GM18951 (cell line): ENCODE results near the gene NFKB1.

Source experiments
- POLR2A ChIP-seq: IDR thresholded peaks from 4 replicates; pipeline ENCODE4 v1.6.1; 2011; ENCODE audit warnings: mild to moderate bottlenecking; ENCODE audit not compliant: insufficient read length, insufficient read depth; ENCODE audit errors: extremely low read depth
- in situ Hi-C: fragments of 300-500 bp; cut with MboI; formaldehyde crosslinking; loops from one replicate; pipeline ENCODE4 v1.12.0; 2022; ENCODE audit warnings: low sequenced_read_pairs, mixed read lengths, inconsistent platforms; ENCODE audit not compliant: unreplicated experiment

Gene NFKB1

GRCh38 chr4:102631616-102632015 is 130.5 kb downstream of the NFKB1 start:
- in situ Hi-C loops = no loop called here
- TF ChIP-seq POLR2A = no peak

GRCh38 chr4:102632241-102633065 is 131.3 kb downstream of the NFKB1 start:
- in situ Hi-C loops = no loop called here
- TF ChIP-seq POLR2A = no peak

GRCh38 chr4:102633100-102633499 is 131.9 kb downstream of the NFKB1 start:
- in situ Hi-C loops = no loop called here
- no peak for TF ChIP-seq POLR2A

GRCh38 chr4:102637391-102637790 is 136.2 kb downstream of the NFKB1 start:
- in situ Hi-C loops = no loop called here

GRCh38 chr4:102638621-102639020 is 137.5 kb downstream of the NFKB1 start:
- no peak for TF ChIP-seq POLR2A
- in situ Hi-C loops = no loop called here

More at GRCh38 chr4:102637391-102637790, 136.2 kb downstream of the NFKB1 start:
- TF ChIP-seq POLR2A = no peak

- no peak for TF ChIP-seq POLR2A
- in situ Hi-C loops = no loop called here
Measured at GRCh38 chr4:102639598-102639997, 138.4 kb downstream of the NFKB1 start.

- no peak for TF ChIP-seq POLR2A
- in situ Hi-C loops = no loop called here
Measured at GRCh38 chr4:102640669-102641068, 139.5 kb downstream of the NFKB1 start.

- in situ Hi-C loops = no loop called here
- no peak for TF ChIP-seq POLR2A
Measured at GRCh38 chr4:102641793-102642192, 140.6 kb downstream of the NFKB1 start.

- in situ Hi-C loops = no loop called here
- TF ChIP-seq POLR2A = no peak
Measured at GRCh38 chr4:102642631-102643298, 141.6 kb downstream of the NFKB1 start.

GRCh38 chr4:102647117-102647516 is 146.0 kb downstream of the NFKB1 start:
- in situ Hi-C loops = no loop called here
- TF ChIP-seq POLR2A = no peak

GRCh38 chr4:102657206-102657605 is 156.0 kb downstream of the NFKB1 start:
- in situ Hi-C loops = no loop called here

GRCh38 chr4:102663073-102663472 is 161.9 kb downstream of the NFKB1 start:
- TF ChIP-seq POLR2A = no peak
- in situ Hi-C loops = no loop called here

More at GRCh38 chr4:102657206-102657605, 156.0 kb downstream of the NFKB1 start:
- no peak for TF ChIP-seq POLR2A

GRCh38 chr4:102665527-102665926 is 164.4 kb downstream of the NFKB1 start:
- no peak for TF ChIP-seq POLR2A
- in situ Hi-C loops = no loop called here
